Transverse colon (tissue), 4 donors: ENCODE results near the gene PIK3AP1. TPM values are rescaled to one million over a fixed set of nuclear protein-coding genes. Genes with fewer than 3 reads are reported as not detected.

Source experiments
- DNase-seq: peaks from one replicate; pipeline ENCODE4 v3.0.0-alpha.2; 2019
- H3K27ac ChIP-seq, 4 donors: fragments of 200-600 bp; sonication (generic); 2 replicates each; pipeline ENCODE4 v1.5.1; 2016 to 2018; ENCODE audit warnings: inconsistent platforms in 4 of 4
- H3K27me3 ChIP-seq: fragments of 200-600 bp; sonication (generic); 2 replicates; pipeline ENCODE4 v1.5.1; 2017; ENCODE audit warnings: inconsistent platforms
- H3K36me3 ChIP-seq, 4 donors: fragments of 200-600 bp; sonication (generic); 2 replicates each; pipeline ENCODE4 v1.5.1; 2017 to 2019; ENCODE audit warnings: inconsistent platforms in 4 of 4
- H3K4me1 ChIP-seq, 4 donors: fragments of 200-600 bp; sonication (generic); 2 replicates each; pipeline ENCODE4 v1.5.1; 2017 to 2020; ENCODE audit warnings: inconsistent platforms in 4 of 4
- H3K4me3 ChIP-seq, 4 donors: fragments of 200-600 bp; sonication (generic); 1 replicate in 1 of 4; 2 replicates in 3 of 4; pipeline versions ENCODE4 v1.5.1 to v1.6.1; 2017 to 2019; ENCODE audit warnings: inconsistent platforms in 4 of 4
- H3K9me3 ChIP-seq, 2 donors: fragments of 200-600 bp; sonication (generic); 2 replicates each; pipeline ENCODE4 v1.5.1; 2017 to 2019; ENCODE audit warnings: inconsistent platforms in 2 of 2
- CTCF ChIP-seq, 5 experiments: fragments of 200-600 bp in 3 of 5; fragments of 450-650 bp in 2 of 5; sonication (generic) in 3 of 5; IDR thresholded peaks; 1 replicate in 2 of 5; 2 replicates in 3 of 5; pipeline ENCODE4 v1.5.1; 2016 to 2017; ENCODE audit warnings: antibody characterized with exemption in 5 of 5, inconsistent platforms in 3 of 5, mild to moderate bottlenecking in 2 of 5, moderate library complexity in 1 of 5
- EP300 ChIP-seq: sonication (generic); formaldehyde crosslinking; IDR thresholded peaks from one replicate; pipeline ENCODE4 v1.6.1; 2017; ENCODE audit warnings: antibody characterized with exemption, low read depth
- POLR2A ChIP-seq: fragments of 450-650 bp; IDR thresholded peaks from one replicate; pipeline ENCODE4 v1.6.1; 2016; ENCODE audit warnings: antibody characterized with exemption, mild to moderate bottlenecking, moderate library complexity
- POLR2AphosphoS5 ChIP-seq, 3 donors: sonication (generic); formaldehyde crosslinking; IDR thresholded peaks; one replicate each; pipeline ENCODE4 v1.6.1; 2016; ENCODE audit warnings: antibody characterized with exemption in 3 of 3
- WGBS, 2 donors: methylation state at CpG; one replicate each; pipeline ENCODE4 v1.1.5; 2018; ENCODE audit warnings: low coverage in 1 of 2; 5-methylcytosine and 5-hydroxymethylcytosine counted together
- in situ Hi-C, 4 donors: fragments of 200-750 bp; cut with MboI; loops; one replicate each; pipeline versions ENCODE4 v1.15.0 to v1.15.1; 2017; ENCODE audit warnings: low sequenced_read_pairs in 3 of 4, low pct_ligation_motif_present in 1 of 4, low pct_unique_long_range_greater_than_20kb in 1 of 4
- intact Hi-C: fragments of 100-400 bp; cut with DNase I; formaldehyde crosslinking; loops from one replicate; pipeline ENCODE4 v1.15.1; 2023; ENCODE audit warnings: low total_unique reads
- total RNA-seq, 4 donors: library from RNA; depleted of rRNA; stranded (reverse); fragments of >200 nt; gene quantifications; one replicate each; pipeline ENCODE4 v1.1.0, GENCODE V29; 2016

PIK3AP1 gene
- total RNA-seq, 4 donors from 2014 or later: 6.4 to 42.6 (median 16.3) TPM

- no peak overlapping the region for H3K4me3 ChIP-seq
- TF ChIP-seq CTCF (IDR thresholded peaks at IDR 0.05) (peak; percentile 85 to 93 (median 89)), POLR2AphosphoS5 (IDR thresholded peaks at IDR 0.05) (no peak), POLR2A (no peak), EP300 (no peak)
- H3K27ac ChIP-seq: peak overlapping the region; percentile 44 to 79 (median 66)
- no peaks in the 10 kb centered on the region for H3K27me3 ChIP-seq
- DNase-seq: peak; percentile 86
- no peaks in the 10 kb centered on the region for H3K36me3 ChIP-seq
- intact Hi-C loops: no loop called here
- no peaks in the 10 kb centered on the region for H3K9me3 ChIP-seq
- 28 to 48% methylated on average over 5 to 9 of the region's 9 CpGs for WGBS, 2 donors
- peaks cover 3 to 14% (median 13%) of the 10 kb centered on the region in 4 donors for H3K4me1 ChIP-seq
- in situ Hi-C loops: loop anchor here in 2 of 4 donors (10.0 to 25.0 kb wide), 2 partner anchors 59 to 272 kb away; no protein-coding TSS in a partner anchor
These were observed 45.3 kb upstream of the PIK3AP1 start for GRCh38 chr10:96765406-96766240.

DNA sequence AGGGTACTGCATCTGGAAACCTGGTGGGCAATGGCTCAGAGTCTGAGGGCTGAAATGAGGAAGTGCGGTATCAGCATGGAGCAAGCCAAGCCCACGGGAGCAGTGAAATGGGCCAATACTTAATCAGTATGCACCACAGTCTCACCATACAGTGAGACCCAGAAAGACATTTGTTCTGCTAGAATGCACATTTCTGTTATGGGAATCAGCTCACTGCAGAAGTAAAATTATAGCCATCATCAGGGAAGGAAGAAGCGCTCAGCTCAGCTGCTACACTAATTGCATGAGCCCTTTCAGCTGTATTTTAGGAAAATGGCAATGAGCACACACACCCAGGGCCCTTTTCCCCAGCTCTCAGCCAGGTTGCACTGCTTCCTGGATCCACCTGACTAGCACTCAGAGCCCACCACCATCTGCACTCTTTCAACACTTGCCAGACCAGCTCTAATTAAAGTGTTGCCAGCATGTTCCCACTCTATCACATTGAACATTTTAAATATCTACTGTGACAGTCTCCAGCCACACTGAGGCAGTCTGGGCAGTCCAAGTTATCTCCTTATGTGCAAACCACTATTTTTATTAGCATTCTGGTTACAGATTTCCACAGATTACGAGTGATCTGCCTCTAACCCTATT, 44.2 kb upstream of the PIK3AP1 start:
- H3K4me1 ChIP-seq: peaks cover 3 to 14% (median 13%) of the 10 kb centered on the region in 4 donors
- no peaks in the 10 kb centered on the region for H3K27me3 ChIP-seq
- intact Hi-C loops: no loop called here
- 44 to 63% methylated on average over 4 of the region's 4 CpGs for WGBS, 2 donors
- DNase-seq: no peak
- H3K9me3 ChIP-seq: no peaks in the 10 kb centered on the region
- H3K27ac ChIP-seq: no peak overlapping the region
- in situ Hi-C loops: loop anchor here in 2 of 4 donors (10.0 to 25.0 kb wide), 2 partner anchors 60 to 273 kb away; no protein-coding TSS in a partner anchor
- no peak overlapping the region for H3K4me3 ChIP-seq
- no peak for TF ChIP-seq POLR2A
- TF ChIP-seq POLR2AphosphoS5 (IDR thresholded peaks at IDR 0.05): no peak
- no peak for TF ChIP-seq EP300
- no peak for TF ChIP-seq CTCF (IDR thresholded peaks at IDR 0.05)
- H3K36me3 ChIP-seq: no peaks in the 10 kb centered on the region

DNA sequence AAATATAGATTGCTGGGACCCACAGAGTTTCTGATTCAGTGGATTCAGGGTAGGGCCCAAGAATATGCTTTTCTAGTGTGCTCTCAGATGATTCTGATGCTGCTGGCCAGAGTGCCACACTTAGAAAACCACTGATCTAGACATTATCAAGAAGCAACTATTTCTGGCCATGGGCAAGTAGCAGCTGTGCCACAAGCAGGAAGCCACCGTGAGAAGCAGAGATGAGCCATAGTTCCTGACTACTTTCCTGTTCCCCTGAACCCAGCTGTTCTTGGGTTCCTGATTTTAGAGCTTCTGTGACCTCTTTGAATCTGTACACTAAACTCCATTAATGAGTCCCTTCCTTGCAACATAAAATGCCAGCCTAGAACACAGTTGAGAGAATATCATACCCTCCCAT, 38.1 kb upstream of the PIK3AP1 start:
- no peak for DNase-seq
- WGBS, 2 donors: 47% methylated on average over 1 of the region's 1 CpG; no CpG with 5 or more reads in 1 of the 2 donors
- Histone ChIP-seq H3K4me3 (no peak overlapping the region), H3K9me3 (no peaks in the 10 kb centered on the region), H3K27me3 (no peaks in the 10 kb centered on the region), H3K4me1 (no peaks in the 10 kb centered on the region), H3K27ac (no peak overlapping the region), H3K36me3 (no peaks in the 10 kb centered on the region)
- TF ChIP-seq EP300 (no peak), CTCF (IDR thresholded peaks at IDR 0.05) (no peak), POLR2A (no peak), POLR2AphosphoS5 (IDR thresholded peaks at IDR 0.05) (no peak)
- in situ Hi-C loops (loop anchor here in 1 of 4 donors (25.0 kb wide), 1 partner anchor 279 kb away; no protein-coding TSS in a partner anchor), intact Hi-C loops (no loop called here)

- in situ Hi-C loops (loop anchor here in 1 of 4 donors (25.0 kb wide), 1 partner anchor 281 kb away; no protein-coding TSS in a partner anchor), intact Hi-C loops (no loop called here)
- Histone ChIP-seq H3K9me3 (no peaks in the 10 kb centered on the region), H3K27me3 (no peaks in the 10 kb centered on the region), H3K4me3 (no peak overlapping the region), H3K36me3 (no peaks in the 10 kb centered on the region), H3K27ac (no peak overlapping the region), H3K4me1 (no peaks in the 10 kb centered on the region)
- WGBS, 2 donors: 82 to 85% methylated on average over 5 of the region's 5 CpGs
- DNase-seq: no peak
- no peak for TF ChIP-seq EP300
- no peak for TF ChIP-seq POLR2A
- TF ChIP-seq POLR2AphosphoS5 (IDR thresholded peaks at IDR 0.05): no peak
- TF ChIP-seq CTCF (IDR thresholded peaks at IDR 0.05): no peak
These were observed 36.0 kb upstream of the PIK3AP1 start for GRCh38 chr10:96756111-96756903.
